GM23338 (cell line): ENCODE measurements around the gene LCP1.

Experiments
- CREB1 ChIP-seq: fragments of 250-450 bp; sonication (Bioruptor Pico); IDR thresholded peaks from 2 replicates; pipeline ENCODE4 v1.5.0; 2020; ENCODE audit warnings: low read depth, mild to moderate bottlenecking, moderate library complexity
- CTCF ChIP-seq, 2 experiments: fragments of 200-600 bp in 1 of 2; sonication (generic) in 1 of 2; conservative IDR thresholded peaks; 2 replicates each; pipeline versions ENCODE4 v1.5.1 to v1.6.1; 2016 to 2017; ENCODE audit warnings: antibody characterized with exemption in 2 of 2, low read depth in 2 of 2, mild to moderate bottlenecking in 2 of 2, moderate library complexity in 1 of 2
- ETS1 ChIP-seq: IDR thresholded peaks from 2 replicates; pipeline ENCODE4 v1.6.1; 2016; ENCODE audit warnings: antibody characterized with exemption
- EZH2 ChIP-seq: fragments of 200-600 bp; sonication (generic); IDR thresholded peaks from one replicate; pipeline ENCODE4 v1.8.0; 2017; ENCODE audit warnings: antibody characterized with exemption, mild to moderate bottlenecking, low read depth; ENCODE audit not compliant: unreplicated experiment
- EZH2phosphoT487 ChIP-seq: fragments of 200-600 bp; sonication (generic); IDR thresholded peaks from one replicate; pipeline ENCODE4 v1.8.1; 2018; ENCODE audit warnings: antibody characterized with exemption; ENCODE audit not compliant: unreplicated experiment
- JUNB ChIP-seq: IDR thresholded peaks from one replicate; pipeline ENCODE4 v1.6.1; 2016; ENCODE audit warnings: antibody characterized with exemption; ENCODE audit not compliant: unreplicated experiment
- NANOG ChIP-seq: IDR thresholded peaks from 2 replicates; pipeline ENCODE4 v1.6.1; 2016; ENCODE audit warnings: antibody characterized with exemption, borderline replicate concordance
- POLR2AphosphoS5 ChIP-seq: IDR thresholded peaks from 2 replicates; pipeline ENCODE4 v1.6.1; 2016; ENCODE audit warnings: antibody characterized with exemption, low read depth
- REST ChIP-seq: IDR thresholded peaks from one replicate; pipeline ENCODE4 v1.6.1; 2018; ENCODE audit warnings: antibody characterized with exemption; ENCODE audit not compliant: unreplicated experiment
- ZNF331 ChIP-seq: fragments of 250-450 bp; sonication (Bioruptor Pico); IDR thresholded peaks from 2 replicates; pipeline ENCODE4 v1.5.0; 2020; ENCODE audit warnings: low read depth, mild to moderate bottlenecking, moderate library complexity
- ZNF462 ChIP-seq: fragments of 250-450 bp; sonication (Bioruptor Pico); IDR thresholded peaks from 2 replicates; pipeline ENCODE4 v1.5.0; 2020; ENCODE audit warnings: mild to moderate bottlenecking, moderate library complexity

GRCh38 chr13:46103037-46103436, 78.9 kb downstream of the LCP1 start:
- TF ChIP-seq CTCF (conservative IDR thresholded peaks at IDR 0.05; ENCODE audit: low read depth in 2 of 2): no peak
- TF ChIP-seq POLR2AphosphoS5: no peak
- TF ChIP-seq EZH2phosphoT487: no peak
- TF ChIP-seq EZH2: no peak
- TF ChIP-seq REST: no peak
- no peak for TF ChIP-seq ZNF331
- no peak for TF ChIP-seq CREB1 (CRISPR knock-in tag)
- TF ChIP-seq ETS1: no peak
- TF ChIP-seq JUNB: no peak
- TF ChIP-seq ZNF462 (CRISPR knock-in tag): no peak
- TF ChIP-seq NANOG: no peak
